ENCODE measurements around the gene PRICKLE2.

PRICKLE2 gene

GRCh38 chr3:64179860-64180259, 45.4 kb downstream of the PRICKLE2 start:
- DNase-seq (ENCODE audit: low read depth), result no peak
- TF ChIP-seq, protein P1, sequence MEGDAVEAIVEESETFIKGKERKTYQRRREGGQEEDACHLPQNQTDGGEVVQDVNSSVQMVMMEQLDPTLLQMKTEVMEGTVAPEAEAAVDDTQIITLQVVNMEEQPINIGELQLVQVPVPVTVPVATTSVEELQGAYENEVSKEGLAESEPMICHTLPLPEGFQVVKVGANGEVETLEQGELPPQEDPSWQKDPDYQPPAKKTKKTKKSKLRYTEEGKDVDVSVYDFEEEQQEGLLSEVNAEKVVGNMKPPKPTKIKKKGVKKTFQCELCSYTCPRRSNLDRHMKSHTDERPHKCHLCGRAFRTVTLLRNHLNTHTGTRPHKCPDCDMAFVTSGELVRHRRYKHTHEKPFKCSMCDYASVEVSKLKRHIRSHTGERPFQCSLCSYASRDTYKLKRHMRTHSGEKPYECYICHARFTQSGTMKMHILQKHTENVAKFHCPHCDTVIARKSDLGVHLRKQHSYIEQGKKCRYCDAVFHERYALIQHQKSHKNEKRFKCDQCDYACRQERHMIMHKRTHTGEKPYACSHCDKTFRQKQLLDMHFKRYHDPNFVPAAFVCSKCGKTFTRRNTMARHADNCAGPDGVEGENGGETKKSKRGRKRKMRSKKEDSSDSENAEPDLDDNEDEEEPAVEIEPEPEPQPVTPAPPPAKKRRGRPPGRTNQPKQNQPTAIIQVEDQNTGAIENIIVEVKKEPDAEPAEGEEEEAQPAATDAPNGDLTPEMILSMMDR (IDR thresholded peaks at IDR 0.05; ENCODE audit: control insufficient read depth, extremely low read depth, insufficient read depth), result no peak
- no peak overlapping the region for H3K4me3 ChIP-seq (ENCODE audit: low read depth, low read length)

GRCh38 chr3:64179249-64179648, 46.0 kb downstream of the PRICKLE2 start:
- DNase-seq (ENCODE audit: low read depth), result no peak
- H3K4me3 ChIP-seq (ENCODE audit: low read depth, low read length), result no peak overlapping the region
- TF ChIP-seq, protein P1 (IDR thresholded peaks at IDR 0.05; ENCODE audit: control insufficient read depth, extremely low read depth, insufficient read depth), result no peak

- TF ChIP-seq, protein P1 (IDR thresholded peaks at IDR 0.05; ENCODE audit: control insufficient read depth, extremely low read depth, insufficient read depth), result no peak
- no peak overlapping the region for H3K4me3 ChIP-seq (ENCODE audit: low read depth, low read length)
- peak; percentile 78 for DNase-seq (ENCODE audit: low read depth)
Observed at GRCh38 chr3:64178419-64178818, 46.8 kb downstream of the PRICKLE2 start.

DNA sequence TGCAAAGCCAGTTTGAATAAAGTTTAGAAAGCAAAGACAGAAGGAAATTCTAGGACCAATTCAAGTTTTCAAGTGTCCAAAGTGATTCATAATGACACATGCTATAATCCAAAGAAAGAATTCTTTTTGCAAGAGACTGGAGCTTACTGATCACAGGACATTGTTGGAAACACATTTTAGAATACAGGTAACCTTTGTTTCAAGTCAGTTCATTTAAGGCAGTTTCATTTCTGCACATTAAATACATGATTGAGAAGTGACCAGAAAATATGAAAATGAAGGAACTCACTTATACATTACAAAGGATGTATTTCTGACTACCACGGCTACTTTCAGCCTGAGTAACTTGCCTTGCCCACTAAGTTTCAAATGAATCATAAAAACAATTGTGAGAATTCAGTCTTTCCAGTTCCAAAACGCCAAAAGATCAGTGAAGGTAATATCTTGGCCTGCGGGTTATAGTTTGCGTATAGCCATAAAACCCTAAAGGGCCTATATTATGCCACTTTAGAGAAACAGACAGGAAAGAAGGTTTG, 48.7 kb downstream of the PRICKLE2 start:
- TF ChIP-seq, protein P1 (IDR thresholded peaks at IDR 0.05; ENCODE audit: control insufficient read depth, extremely low read depth, insufficient read depth), result no peak
- H3K4me3 ChIP-seq (ENCODE audit: low read depth, low read length), result no peak overlapping the region
- DNase-seq (ENCODE audit: low read depth), result no peak

GRCh38 chr3:64174328-64174727, 50.9 kb downstream of the PRICKLE2 start:
- DNase-seq (ENCODE audit: low read depth), result no peak
- TF ChIP-seq, protein P1 (IDR thresholded peaks at IDR 0.05; ENCODE audit: control insufficient read depth, extremely low read depth, insufficient read depth), result no peak

GRCh38 chr3:64173563-64173962, 51.7 kb downstream of the PRICKLE2 start:
- DNase-seq (ENCODE audit: low read depth), result no peak
- TF ChIP-seq, protein P1 (IDR thresholded peaks at IDR 0.05; ENCODE audit: control insufficient read depth, extremely low read depth, insufficient read depth), result no peak
- no peak overlapping the region for H3K4me3 ChIP-seq (ENCODE audit: low read depth, low read length)

More at GRCh38 chr3:64174328-64174727, 50.9 kb downstream of the PRICKLE2 start:
- no peak overlapping the region for H3K4me3 ChIP-seq (ENCODE audit: low read depth, low read length)

DNA sequence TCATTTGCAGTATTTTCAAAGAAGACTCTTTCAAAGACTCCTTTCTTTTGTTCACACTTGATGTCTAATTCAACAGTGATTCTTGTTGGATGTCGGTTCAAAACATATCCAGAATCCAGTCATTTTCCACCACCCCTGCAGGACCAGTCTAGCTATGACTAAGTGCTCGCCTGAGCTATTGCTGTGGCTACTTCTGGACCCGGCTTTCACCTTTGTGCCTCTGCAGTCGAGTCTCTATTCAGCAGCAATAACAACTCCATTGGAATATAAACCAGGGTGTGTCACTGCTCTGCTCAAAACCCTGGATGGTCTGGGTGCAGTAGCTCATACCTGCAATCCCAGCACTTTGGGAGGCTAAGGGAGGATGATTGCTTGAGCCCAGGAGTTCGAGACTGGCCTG, 55.0 kb downstream of the PRICKLE2 start:
- TF ChIP-seq, protein P1 (IDR thresholded peaks at IDR 0.05; ENCODE audit: control insufficient read depth, extremely low read depth, insufficient read depth), result no peak
- no peak overlapping the region for H3K4me3 ChIP-seq (ENCODE audit: low read depth, low read length)
- DNase-seq (ENCODE audit: low read depth), result no peak

All from LNCaP clone FGC (cell line).